ENCODE data around the gene OSBPL5. TPM values are rescaled to one million over a fixed set of nuclear protein-coding genes. Genes with fewer than 3 reads are reported as not detected.

OSBPL5 gene
- total RNA-seq, 1 experiment from 2014 or later, result 11.0 TPM

- Histone ChIP-seq H3K27me3 (no peaks in the 10 kb centered on the region), H3K4me3 (no peak overlapping the region), H3K36me3 (no peaks in the 10 kb centered on the region), H3K9me3 (no peaks in the 10 kb centered on the region)
- no peak for DNase-seq
Observed at GRCh38 chr11:3201112-3201581, 36.0 kb upstream of the OSBPL5 start.

- H3K9me3 ChIP-seq, result no peaks in the 10 kb centered on the region
- DNase-seq, result no peak
- H3K4me3 ChIP-seq, result no peak overlapping the region
- no peaks in the 10 kb centered on the region for H3K27me3 ChIP-seq
- no peaks in the 10 kb centered on the region for H3K36me3 ChIP-seq
Observed at GRCh38 chr11:3200388-3201111, 35.4 kb upstream of the OSBPL5 start.

GRCh38 chr11:3199537-3200295 lies 34.6 kb upstream of the OSBPL5 start:
- DNase-seq, result no peak
- H3K36me3 ChIP-seq, result no peaks in the 10 kb centered on the region
- no peaks in the 10 kb centered on the region for H3K9me3 ChIP-seq
- no peak overlapping the region for H3K4me3 ChIP-seq
- no peaks in the 10 kb centered on the region for H3K27me3 ChIP-seq

GRCh38 chr11:3198815-3199214 lies 33.7 kb upstream of the OSBPL5 start:
- H3K36me3 ChIP-seq, result no peaks in the 10 kb centered on the region
- H3K4me3 ChIP-seq, result no peak overlapping the region
- no peaks in the 10 kb centered on the region for H3K9me3 ChIP-seq
- no peaks in the 10 kb centered on the region for H3K27me3 ChIP-seq
- no peak for DNase-seq

GRCh38 chr11:3197878-3198528 lies 32.9 kb upstream of the OSBPL5 start:
- no peak for DNase-seq
- H3K4me3 ChIP-seq, result no peak overlapping the region
- no peaks in the 10 kb centered on the region for H3K36me3 ChIP-seq
- no peaks in the 10 kb centered on the region for H3K27me3 ChIP-seq
- H3K9me3 ChIP-seq, result no peaks in the 10 kb centered on the region

GRCh38 chr11:3197044-3197695 lies 32.1 kb upstream of the OSBPL5 start:
- H3K4me3 ChIP-seq, result no peak overlapping the region
- no peaks in the 10 kb centered on the region for H3K36me3 ChIP-seq
- no peak for DNase-seq
- no peaks in the 10 kb centered on the region for H3K9me3 ChIP-seq
- no peaks in the 10 kb centered on the region for H3K27me3 ChIP-seq

GRCh38 chr11:3196161-3197043 lies 31.3 kb upstream of the OSBPL5 start:
- Histone ChIP-seq H3K27me3 (no peaks in the 10 kb centered on the region), H3K4me3 (no peak overlapping the region), H3K9me3 (no peaks in the 10 kb centered on the region), H3K36me3 (no peaks in the 10 kb centered on the region)
- DNase-seq, result no peak

GRCh38 chr11:3195251-3196160 lies 30.4 kb upstream of the OSBPL5 start:
- Histone ChIP-seq H3K4me3 (no peak overlapping the region), H3K9me3 (no peaks in the 10 kb centered on the region), H3K36me3 (no peaks in the 10 kb centered on the region), H3K27me3 (no peaks in the 10 kb centered on the region)
- DNase-seq, result no peak

- Histone ChIP-seq H3K36me3 (no peaks in the 10 kb centered on the region), H3K9me3 (no peaks in the 10 kb centered on the region), H3K4me3 (no peak overlapping the region), H3K27me3 (no peaks in the 10 kb centered on the region)
- no peak for DNase-seq
Observed at GRCh38 chr11:3194016-3194816, 29.1 kb upstream of the OSBPL5 start.

- H3K36me3 ChIP-seq, result no peaks in the 10 kb centered on the region
- no peak overlapping the region for H3K4me3 ChIP-seq
- no peaks in the 10 kb centered on the region for H3K27me3 ChIP-seq
- no peaks in the 10 kb centered on the region for H3K9me3 ChIP-seq
- no peak for DNase-seq
Observed at GRCh38 chr11:3193373-3194015, 28.4 kb upstream of the OSBPL5 start.

- no peak for DNase-seq
- Histone ChIP-seq H3K27me3 (no peaks in the 10 kb centered on the region), H3K9me3 (no peaks in the 10 kb centered on the region), H3K4me3 (no peak overlapping the region), H3K36me3 (no peaks in the 10 kb centered on the region)
Observed at GRCh38 chr11:3192511-3193372, 27.6 kb upstream of the OSBPL5 start.

- Histone ChIP-seq H3K36me3 (no peaks in the 10 kb centered on the region), H3K9me3 (no peaks in the 10 kb centered on the region), H3K4me3 (no peak overlapping the region), H3K27me3 (no peaks in the 10 kb centered on the region)
- DNase-seq, result no peak
Observed at GRCh38 chr11:3191586-3192324, 26.6 kb upstream of the OSBPL5 start.

GRCh38 chr11:3190600-3190999 lies 25.5 kb upstream of the OSBPL5 start:
- H3K9me3 ChIP-seq, result no peaks in the 10 kb centered on the region
- no peaks in the 10 kb centered on the region for H3K36me3 ChIP-seq
- H3K4me3 ChIP-seq, result no peak overlapping the region
- no peaks in the 10 kb centered on the region for H3K27me3 ChIP-seq
- no peak for DNase-seq
